A673 (cell line): ENCODE measurements around the gene NHEJ1. TPM values are rescaled to one million over a fixed set of nuclear protein-coding genes. Genes with fewer than 3 reads are reported as not detected.

ENCODE experiments used
- BruUV-seq: library from RNA; stranded (reverse); fragments of 400-500 nt; replicated peaks from 2 replicates; lab custom pipeline; 2021; lab: Mats Ljungman, UMichigan
- CTCF ChIA-PET: fragments of 300-600 bp; sonication (Branson Sonifier 250); formaldehyde crosslinking; loops from one replicate; lab custom pipeline; 2022; ENCODE audit warnings: antibody characterized with exemption; lab: Charles Lee
- POLR2A ChIA-PET: fragments of 300-600 bp; sonication (Branson Sonifier 250); formaldehyde crosslinking; loops from one replicate; lab custom pipeline; 2022; ENCODE audit warnings: antibody characterized with exemption; ENCODE audit not compliant: low non-redundant PET; lab: Charles Lee
- DNase-seq: peaks from one replicate; pipeline ENCODE4 v3.0.0-alpha.2; 2015; ENCODE audit warnings: low spot score
- H3K27ac ChIP-seq: fragments of 200-600 bp; sonication (generic); 2 replicates; pipeline ENCODE4 v1.5.1; 2016; ENCODE audit warnings: mixed run types, low read depth, mild to moderate bottlenecking, mixed read lengths, antibody characterized with exemption, low read length; ENCODE audit not compliant: poor library complexity, severe bottlenecking
- H3K27me3 ChIP-seq: fragments of 200-600 bp; sonication (generic); replicated peaks from 2 replicates; pipeline ENCODE4 v1.6.1; 2017; ENCODE audit warnings: mixed run types, low read depth, mild to moderate bottlenecking, mixed read lengths, antibody characterized with exemption, low read length; ENCODE audit not compliant: insufficient read depth, poor library complexity
- H3K36me3 ChIP-seq: fragments of 200-600 bp; sonication (generic); 2 replicates; pipeline ENCODE4 v1.6.1; 2016; ENCODE audit warnings: mixed run types, mild to moderate bottlenecking, mixed read lengths, antibody characterized with exemption, low read length; ENCODE audit not compliant: insufficient read depth, poor library complexity, severe bottlenecking
- H3K4me1 ChIP-seq: fragments of 200-600 bp; sonication (generic); 2 replicates; pipeline ENCODE4 v1.6.1; 2017; ENCODE audit warnings: mixed run types, mild to moderate bottlenecking, mixed read lengths, antibody characterized with exemption, low read length; ENCODE audit not compliant: insufficient read depth, poor library complexity, severe bottlenecking
- H3K4me3 ChIP-seq: fragments of 200-600 bp; sonication (generic); 2 replicates; pipeline ENCODE4 v1.5.1; 2016; ENCODE audit warnings: low read depth, mixed run types, mild to moderate bottlenecking, mixed read lengths, low read length; ENCODE audit not compliant: poor library complexity, severe bottlenecking
- H3K9me3 ChIP-seq: fragments of 200-600 bp; sonication (generic); 2 replicates; pipeline ENCODE4 v1.6.1; 2016; ENCODE audit warnings: mixed run types, low read depth, mild to moderate bottlenecking, mixed read lengths, antibody characterized with exemption, low read length; ENCODE audit not compliant: poor library complexity, severe bottlenecking
- EZH2 ChIP-seq: fragments of 200-600 bp; sonication (generic); IDR thresholded peaks from 2 replicates; pipeline ENCODE4 v1.6.1; 2017; ENCODE audit warnings: borderline replicate concordance, low read depth, mild to moderate bottlenecking, mixed read lengths, antibody characterized with exemption, low read length; ENCODE audit not compliant: poor library complexity, severe bottlenecking
- intact Hi-C: fragments of 100-400 bp; cut with micrococcal nuclease; formaldehyde crosslinking; loops from one replicate; pipeline ENCODE4 v1.10.0; 2022; ENCODE audit not compliant: unreplicated experiment
- total RNA-seq: library from RNA; stranded (reverse); gene quantifications from 2 replicates; pipeline ENCODE4 v1.2.3, GENCODE V29; 2021
- TF ChIP-seq, protein P1 (sequence below): fragments of 300-800, 200-600 bp; sonication (generic); conservative IDR thresholded peaks from 2 replicates; pipeline ENCODE4 v1.5.1; 2017; ENCODE audit warnings: low read depth, mild to moderate bottlenecking, antibody characterized with exemption, low read length, moderate library complexity, mixed read lengths

NHEJ1 gene
- total RNA-seq, 1 experiment from 2014 or later: 18.0 TPM

DNA sequence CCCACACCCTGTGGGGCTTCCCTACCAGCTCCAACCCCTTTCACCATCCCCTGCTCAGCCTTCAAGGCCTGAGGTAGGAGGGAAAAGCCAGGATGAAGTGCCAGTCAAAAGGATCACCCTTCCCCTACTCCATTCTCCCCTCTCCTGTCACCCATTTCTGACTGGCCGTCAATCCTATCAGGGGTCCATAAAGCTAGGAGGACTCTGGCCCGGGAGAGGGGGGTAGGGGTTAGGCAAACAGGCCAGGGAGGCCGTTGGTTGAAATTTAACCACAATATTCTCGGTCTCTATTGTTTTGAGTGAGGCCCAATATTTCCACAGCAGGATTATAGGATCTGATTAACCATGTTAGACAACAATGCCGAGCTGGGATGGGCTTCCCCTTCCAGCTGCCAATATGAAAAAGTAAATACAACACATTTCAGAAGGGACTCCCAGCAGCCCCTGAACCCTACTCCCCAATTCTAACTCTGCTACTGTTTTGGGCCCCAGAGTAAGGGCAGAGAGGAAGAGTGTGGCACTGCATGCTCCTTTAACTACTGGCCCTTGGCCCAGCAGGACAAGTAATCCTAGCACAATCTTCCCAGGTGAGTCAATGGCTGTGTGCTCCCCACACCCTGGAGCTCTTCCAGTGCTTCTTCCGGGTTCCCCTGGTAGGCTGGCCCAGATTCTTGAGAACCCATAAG, 89.3 kb downstream of the NHEJ1 start:
- no peaks in the 10 kb centered on the region for H3K9me3 ChIP-seq
- CTCF ChIA-PET: interaction anchor here (0.7 to 0.9 kb wide), 2 partner anchors 28 to 33 kb away, joined by 3 read pairs; no protein-coding TSS in a partner anchor
- no peak for TF ChIP-seq EZH2
- TF ChIP-seq, protein P1, sequence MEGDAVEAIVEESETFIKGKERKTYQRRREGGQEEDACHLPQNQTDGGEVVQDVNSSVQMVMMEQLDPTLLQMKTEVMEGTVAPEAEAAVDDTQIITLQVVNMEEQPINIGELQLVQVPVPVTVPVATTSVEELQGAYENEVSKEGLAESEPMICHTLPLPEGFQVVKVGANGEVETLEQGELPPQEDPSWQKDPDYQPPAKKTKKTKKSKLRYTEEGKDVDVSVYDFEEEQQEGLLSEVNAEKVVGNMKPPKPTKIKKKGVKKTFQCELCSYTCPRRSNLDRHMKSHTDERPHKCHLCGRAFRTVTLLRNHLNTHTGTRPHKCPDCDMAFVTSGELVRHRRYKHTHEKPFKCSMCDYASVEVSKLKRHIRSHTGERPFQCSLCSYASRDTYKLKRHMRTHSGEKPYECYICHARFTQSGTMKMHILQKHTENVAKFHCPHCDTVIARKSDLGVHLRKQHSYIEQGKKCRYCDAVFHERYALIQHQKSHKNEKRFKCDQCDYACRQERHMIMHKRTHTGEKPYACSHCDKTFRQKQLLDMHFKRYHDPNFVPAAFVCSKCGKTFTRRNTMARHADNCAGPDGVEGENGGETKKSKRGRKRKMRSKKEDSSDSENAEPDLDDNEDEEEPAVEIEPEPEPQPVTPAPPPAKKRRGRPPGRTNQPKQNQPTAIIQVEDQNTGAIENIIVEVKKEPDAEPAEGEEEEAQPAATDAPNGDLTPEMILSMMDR: no peak
- no peak overlapping the region for H3K27ac ChIP-seq
- H3K36me3 ChIP-seq: no peaks in the 10 kb centered on the region
- POLR2A ChIA-PET: no interaction called here
- H3K4me1 ChIP-seq: no peaks in the 10 kb centered on the region
- DNase-seq: no peak
- intact Hi-C loops: loop anchor here (5.0 kb wide), 2 partner anchors 46 to 86 kb away; no protein-coding TSS in a partner anchor
- no peak overlapping the region for H3K4me3 ChIP-seq
- no TSS peak for BruUV-seq
- H3K27me3 ChIP-seq: no peaks in the 10 kb centered on the region

DNA sequence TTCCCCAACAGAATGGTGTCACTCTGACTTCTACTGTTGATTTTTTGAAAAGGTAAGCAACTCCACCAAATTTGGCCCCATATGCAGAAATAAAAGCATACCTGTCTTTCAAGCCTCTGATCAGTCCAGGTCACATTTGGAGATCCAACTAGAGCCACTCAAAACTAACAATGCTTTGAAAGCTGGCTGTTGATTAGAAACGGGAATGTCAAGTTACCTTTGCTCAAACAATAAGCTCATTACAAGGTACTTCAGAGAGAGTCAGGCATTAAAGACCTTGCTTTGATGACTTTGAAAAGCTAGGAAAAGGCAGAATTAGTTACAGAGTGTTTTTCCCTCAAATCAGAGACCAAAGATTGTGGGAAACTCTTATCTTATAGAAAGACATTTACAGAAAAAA, 95.1 kb downstream of the NHEJ1 start:
- H3K36me3 ChIP-seq: no peaks in the 10 kb centered on the region
- DNase-seq: no peak
- no peaks in the 10 kb centered on the region for H3K9me3 ChIP-seq
- no peak overlapping the region for H3K27ac ChIP-seq
- peaks cover 52% of the 10 kb centered on the region for H3K27me3 ChIP-seq
- H3K4me3 ChIP-seq: no peak overlapping the region
- TF ChIP-seq EZH2: no peak
- TF ChIP-seq, protein P1: no peak
- ChIA-PET POLR2A (no interaction called here), CTCF (interaction anchor here (0.6 to 1.2 kb wide), 2 partner anchors 36 to 63 kb away, joined by 4 to 5 read pairs; no protein-coding TSS in a partner anchor)
- intact Hi-C loops: no loop called here
- BruUV-seq: no TSS peak
- H3K4me1 ChIP-seq: no peaks in the 10 kb centered on the region

DNA sequence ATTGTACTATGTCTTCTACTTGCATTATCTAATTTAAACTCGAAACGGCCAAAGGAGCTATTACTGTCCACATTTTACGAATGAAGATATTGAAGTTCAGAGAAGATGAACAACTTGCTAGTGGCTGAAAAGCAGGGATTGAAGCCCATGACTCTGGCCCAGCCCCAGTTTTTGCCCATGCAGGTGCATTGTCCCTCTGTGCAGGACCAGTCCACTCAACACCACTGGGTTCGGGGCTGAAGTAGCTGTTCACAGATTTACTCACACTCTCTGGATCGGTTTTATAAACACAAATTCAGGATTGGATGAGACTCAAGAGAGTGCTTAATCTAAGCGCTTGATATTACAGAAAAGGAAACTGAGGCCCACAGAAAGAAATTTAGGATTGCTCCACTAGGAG, 98.5 kb downstream of the NHEJ1 start:
- TF ChIP-seq, protein P1: no peak
- H3K36me3 ChIP-seq: no peaks in the 10 kb centered on the region
- POLR2A ChIA-PET: interaction anchor here (0.7 kb wide), 1 partner anchor 326 kb away, joined by 7 read pairs; the partner anchor contains the start of gene DNPEP
- no peak overlapping the region for H3K4me3 ChIP-seq
- H3K27ac ChIP-seq: no peak overlapping the region
- CTCF ChIA-PET: no interaction called here
- no peak for DNase-seq
- intact Hi-C loops: no loop called here
- no peaks in the 10 kb centered on the region for H3K4me1 ChIP-seq
- no TSS peak for BruUV-seq
- no peaks in the 10 kb centered on the region for H3K9me3 ChIP-seq
- H3K27me3 ChIP-seq: peaks cover 86% of the 10 kb centered on the region
